SW 1271 (cell line): ENCODE data around the gene SMYD5.

Experiments
- DNase-seq, 2 experiments: peaks; one replicate each; lab custom pipeline; 2025; lab: John Stamatoyannopoulos, UW

SMYD5 gene

DNA sequence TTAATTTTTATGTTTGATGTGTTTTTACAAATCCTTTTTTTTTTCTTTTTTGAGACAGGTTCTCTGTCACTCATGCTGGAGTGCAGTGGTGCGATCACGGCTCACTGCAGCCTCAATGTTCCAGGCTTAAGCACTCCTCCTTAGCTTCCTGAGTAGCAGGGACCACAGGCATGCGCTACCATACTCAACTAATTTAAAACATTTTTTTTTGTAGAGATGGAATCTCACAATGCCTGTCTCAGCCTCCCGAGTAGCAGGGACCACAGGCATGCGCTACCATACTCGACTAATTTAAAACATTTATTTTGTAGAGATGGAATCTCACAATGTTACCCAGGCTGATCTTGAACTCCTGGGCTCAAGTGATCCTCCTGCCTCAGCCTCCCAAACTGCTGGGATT, 8.4 kb upstream of the SMYD5 start:
- DNase-seq, result no peak

DNA sequence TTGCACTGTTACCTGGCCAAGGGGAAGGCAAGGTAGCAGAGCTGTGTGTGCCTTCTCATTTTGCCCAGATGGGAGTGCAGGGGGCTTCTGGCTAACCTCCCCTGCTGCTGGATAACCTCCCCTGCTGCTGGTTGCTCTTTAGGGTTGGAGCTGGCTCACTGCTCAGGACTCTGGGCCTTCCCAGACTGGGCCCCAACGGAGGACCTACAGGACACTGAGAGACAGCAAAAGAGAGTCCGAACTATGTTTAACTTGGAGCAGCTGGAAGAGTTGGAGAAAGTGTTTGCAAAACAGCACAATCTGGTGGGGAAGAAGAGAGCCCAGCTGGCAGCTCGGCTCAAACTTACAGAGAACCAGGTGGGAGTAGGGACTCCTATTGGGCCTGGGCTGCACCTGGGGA, 5.8 kb upstream of the SMYD5 start:
- DNase-seq, result no peak

DNA sequence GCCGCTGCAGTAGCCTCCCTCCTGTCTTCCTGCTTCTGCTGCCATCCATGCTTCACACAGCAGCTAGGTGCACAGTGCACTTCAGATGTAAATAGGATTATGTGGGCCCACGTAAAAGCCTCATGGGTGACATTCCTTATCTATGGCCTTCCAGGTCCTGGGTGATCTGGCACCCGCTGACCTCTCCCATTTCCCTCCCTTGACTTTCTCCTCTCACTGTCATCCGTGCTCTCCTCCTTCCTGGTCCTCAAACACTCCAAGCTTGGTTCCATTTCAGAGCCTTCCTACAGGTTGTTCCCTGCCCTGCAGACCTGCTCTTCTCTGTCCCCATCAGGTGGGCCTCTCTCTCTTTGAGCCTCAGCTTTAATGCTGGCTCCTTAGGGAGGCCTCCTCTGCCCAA, 4.0 kb upstream of the SMYD5 start:
- no peak for DNase-seq

DNA sequence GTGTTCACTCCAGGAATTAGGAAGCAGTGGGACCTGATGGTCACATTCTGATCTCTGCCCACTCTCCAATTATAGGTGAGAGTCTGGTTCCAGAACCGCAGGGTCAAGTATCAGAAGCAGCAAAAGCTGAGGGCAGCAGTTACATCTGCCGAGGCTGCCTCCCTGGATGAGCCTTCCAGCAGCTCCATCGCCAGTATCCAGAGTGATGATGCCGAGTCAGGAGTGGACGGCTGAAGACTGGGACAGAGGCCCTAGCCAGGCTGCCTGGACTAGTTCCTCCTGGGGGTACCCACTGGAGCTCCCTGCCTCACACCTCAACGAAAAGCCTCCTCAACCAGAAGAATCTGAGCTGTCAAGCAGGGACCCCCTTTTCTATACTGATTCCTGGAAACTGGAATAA, 3.3 kb upstream of the SMYD5 start:
- no peak for DNase-seq

DNA sequence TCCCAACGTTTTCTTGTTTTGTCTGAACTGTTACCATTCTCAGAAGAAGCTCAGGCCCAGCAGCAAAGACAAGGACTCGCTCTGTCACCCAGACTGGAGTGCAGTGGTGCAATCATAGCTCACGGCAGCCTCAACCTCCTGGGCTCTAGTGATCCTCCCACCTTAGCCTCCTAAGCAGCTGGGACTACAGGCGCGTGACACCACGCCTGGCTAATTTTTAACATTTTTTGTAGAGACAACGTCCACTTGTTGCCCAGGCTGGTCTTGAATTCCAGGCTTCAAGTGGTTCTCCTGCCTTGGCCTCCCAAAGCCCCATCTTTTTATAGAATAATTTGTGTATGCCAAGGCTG, 2.0 kb upstream of the SMYD5 start:
- no peak for DNase-seq

DNA sequence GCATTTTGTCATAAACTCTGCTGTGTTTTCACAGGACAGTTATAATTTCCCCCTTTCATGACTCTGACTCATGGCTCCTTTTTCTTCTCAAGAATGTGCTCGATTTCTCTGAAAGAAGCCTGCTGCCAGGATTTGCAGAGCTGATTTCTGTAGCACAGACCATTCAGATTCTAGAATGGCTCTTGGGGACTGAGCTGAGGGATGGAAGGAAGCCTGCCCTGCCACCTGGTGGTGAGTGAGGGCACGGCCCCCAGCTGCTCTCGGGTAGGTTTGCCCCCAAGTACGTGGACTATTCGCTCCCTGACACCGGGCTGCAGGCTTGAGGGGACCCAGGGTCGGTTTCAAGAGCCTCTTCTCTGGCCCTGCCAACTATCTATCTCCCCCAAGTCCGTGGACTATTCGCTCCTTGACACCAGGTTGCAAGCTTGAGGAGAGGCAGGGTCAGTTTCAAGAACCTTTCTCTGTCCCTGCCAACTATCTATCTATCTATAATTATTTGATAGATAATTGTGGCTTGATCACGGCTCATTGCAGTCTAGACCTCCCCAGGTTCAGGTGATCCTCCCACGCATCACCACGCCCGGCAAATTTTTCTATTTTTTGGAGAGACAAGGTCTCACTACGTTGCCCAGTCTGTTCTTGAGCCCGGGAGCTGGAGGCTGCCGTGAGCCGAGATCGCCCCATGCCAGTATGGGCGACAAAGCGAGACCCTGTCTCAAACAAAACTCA, 1.4 kb upstream of the SMYD5 start:
- peak in 1 of 2 experiments; percentile 56 for DNase-seq

DNA sequence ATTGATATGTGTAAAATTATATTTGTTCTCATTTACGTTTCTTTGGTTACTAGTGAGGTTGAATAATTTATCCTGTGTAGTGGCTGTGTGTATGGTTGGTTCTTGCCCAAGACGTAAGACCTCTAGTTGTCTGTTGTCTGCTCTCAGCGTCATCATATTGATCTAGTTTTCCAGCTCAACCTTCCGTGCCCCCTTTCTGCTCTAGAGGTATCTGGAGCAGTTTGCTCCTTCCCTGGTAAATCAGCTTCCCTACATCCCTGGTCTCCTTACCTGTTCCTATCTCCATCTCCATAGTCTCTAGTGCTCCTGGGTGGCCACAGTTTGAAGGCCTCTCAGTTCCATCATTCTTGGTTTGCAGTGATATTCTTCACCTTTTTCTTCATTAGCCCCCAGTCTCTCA, 1.2 kb downstream of the SMYD5 start:
- no peak for DNase-seq

DNA sequence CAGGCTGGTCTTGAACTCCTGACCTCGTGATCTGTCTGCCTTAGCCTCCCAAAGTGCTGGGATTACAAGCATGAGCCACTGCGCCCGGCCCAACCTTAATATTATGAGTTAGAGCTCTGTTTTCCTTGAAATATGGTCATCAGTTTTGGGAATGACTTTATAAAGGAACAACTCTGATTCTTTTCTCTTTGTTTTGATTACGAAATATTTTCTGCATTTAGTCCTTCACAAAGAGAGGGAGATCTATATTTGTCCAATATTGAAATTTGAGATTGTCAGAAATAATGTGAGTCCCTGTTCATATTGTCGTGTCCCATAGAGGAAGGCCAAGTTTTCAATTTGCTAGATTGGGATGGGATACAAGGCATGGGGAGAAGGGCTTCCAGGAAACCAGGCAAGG, 3.1 kb downstream of the SMYD5 start:
- DNase-seq, result no peak

DNA sequence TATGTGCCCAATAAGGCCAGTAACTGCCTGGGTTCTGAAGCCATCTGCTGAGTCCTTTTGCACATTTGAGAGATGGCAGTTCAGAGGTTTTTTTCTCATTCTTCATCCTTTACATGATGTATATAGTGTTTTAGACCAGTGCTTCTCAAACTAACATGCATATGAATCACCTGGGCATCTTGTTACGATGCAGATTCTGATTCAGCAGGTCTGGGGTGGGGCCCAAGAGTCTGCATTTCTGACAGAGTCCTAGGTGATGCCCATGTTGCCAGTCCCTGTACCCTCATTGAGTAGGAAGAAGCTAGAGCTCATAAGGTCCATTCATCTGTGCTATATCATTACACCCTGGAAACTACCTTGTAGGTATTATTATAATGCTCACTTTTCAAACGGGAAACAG, 3.8 kb downstream of the SMYD5 start:
- no peak for DNase-seq

DNA sequence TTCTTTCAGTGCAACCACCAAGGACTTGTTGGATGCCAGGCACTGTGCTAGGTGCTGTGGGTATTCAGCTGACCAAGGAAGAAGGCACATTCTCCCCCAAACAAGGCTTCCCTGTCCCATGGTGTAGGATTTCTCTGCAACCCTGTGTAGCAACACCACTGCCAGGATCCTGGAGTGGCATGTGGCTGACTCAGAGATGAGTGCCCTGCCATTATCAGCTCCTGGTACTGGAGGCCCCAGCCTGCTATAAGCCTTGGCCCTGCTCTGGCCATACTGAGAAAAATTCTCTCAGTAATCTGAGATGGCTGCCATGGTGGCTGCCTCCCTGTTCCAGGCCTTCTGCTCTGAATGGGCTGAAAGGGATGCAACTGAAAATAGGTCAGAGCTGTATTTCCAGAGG, 4.3 kb downstream of the SMYD5 start:
- DNase-seq, result no peak

DNA sequence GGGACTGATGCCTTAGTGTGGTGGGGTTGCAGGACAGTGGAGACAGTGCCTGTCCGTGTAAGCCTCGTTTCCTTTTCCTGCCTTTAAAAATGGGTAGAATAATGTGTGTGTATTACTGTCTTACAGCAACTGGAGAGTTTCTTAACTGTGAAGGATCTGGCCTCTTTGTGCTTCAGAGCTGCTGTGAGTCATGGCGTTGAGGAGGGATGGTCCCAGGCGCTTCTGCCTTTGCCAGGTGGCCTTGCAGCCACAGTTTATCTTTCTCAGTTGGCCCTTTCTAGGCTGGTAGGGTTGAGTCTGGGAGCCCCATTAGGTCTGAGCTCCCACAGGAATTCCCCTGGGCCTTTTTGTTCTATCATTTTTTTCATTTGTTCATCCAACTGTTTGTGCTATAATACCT, 9.8 kb downstream of the SMYD5 start:
- no peak for DNase-seq

DNA sequence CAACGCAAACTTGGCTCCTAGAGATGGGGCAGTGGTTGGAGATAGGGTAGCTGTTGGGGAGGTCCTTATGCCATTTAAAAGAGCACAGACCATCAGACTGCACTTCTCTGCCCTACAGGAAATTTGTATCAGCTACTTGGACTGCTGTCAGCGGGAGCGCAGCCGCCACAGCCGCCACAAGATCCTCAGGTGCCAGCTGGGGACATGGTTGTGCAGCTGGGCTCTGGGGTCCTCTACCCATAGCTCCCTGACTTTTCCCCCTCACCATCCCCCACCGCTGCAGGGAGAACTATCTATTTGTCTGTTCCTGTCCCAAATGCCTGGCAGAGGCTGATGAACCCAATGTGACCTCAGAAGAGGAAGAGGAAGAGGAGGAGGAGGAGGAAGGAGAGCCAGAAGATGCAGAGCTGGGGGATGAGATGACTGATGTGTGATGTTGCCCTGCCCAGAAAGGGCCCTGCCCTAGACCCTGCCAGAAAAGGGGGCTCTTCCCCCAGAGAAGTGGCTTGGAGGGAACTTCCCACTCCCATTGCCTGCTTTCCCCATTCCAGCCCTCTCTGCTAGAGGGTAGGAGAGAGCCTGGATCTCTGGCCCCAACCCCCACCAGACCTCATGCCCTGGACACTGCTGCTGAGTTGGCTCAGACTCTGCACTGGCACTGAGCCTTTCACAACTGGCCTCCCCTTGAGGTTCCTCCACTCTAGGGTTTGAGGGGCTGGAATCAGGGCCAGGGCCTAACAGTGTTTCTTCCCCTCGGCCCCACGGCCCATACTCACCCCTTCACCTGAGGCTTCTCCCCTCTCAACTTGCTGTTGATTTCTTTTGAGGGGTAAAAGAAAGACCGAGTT, 11.7 kb downstream of the SMYD5 start:
- DNase-seq, result no peak

DNA sequence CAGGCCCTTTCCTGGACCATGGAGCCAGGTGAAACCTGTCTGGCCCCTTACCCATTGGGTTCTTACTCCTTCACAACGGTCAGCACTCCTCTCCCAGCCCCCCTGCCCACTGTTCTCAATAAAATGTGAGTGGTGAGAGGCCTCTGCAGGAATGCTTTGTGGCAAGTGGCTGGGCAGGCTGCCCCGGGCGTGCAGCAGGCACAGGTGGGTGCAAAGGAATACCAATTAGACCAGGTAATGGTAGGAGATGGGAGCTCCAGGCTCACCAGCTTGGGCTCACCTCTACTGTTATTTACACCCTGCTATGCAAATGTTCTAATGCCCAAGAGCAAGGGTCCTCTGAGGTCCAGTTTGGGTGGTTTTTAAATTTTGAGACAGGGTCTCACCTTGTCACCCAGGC, 13.0 kb downstream of the SMYD5 start:
- DNase-seq, result no peak

DNA sequence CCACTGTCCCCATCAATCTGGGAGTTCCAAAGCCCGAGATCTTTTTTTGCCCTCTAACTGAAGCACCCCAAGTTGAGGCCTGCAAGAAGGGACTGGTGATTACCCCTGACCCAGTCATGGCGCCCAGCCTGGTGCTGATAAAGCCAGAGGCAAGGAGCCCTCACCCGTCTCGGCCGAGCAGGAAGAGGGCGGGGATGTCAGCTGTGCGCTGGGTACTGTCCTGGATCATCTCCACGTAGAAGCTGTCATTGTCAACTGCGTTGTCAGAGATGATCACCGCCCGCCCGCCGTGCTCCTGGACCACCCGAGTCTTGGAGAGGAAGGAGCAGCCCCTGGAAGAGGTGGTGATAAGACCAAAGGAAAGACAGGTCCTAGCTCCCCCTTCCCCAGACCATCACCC, 14.6 kb downstream of the SMYD5 start:
- DNase-seq, result no peak

DNA sequence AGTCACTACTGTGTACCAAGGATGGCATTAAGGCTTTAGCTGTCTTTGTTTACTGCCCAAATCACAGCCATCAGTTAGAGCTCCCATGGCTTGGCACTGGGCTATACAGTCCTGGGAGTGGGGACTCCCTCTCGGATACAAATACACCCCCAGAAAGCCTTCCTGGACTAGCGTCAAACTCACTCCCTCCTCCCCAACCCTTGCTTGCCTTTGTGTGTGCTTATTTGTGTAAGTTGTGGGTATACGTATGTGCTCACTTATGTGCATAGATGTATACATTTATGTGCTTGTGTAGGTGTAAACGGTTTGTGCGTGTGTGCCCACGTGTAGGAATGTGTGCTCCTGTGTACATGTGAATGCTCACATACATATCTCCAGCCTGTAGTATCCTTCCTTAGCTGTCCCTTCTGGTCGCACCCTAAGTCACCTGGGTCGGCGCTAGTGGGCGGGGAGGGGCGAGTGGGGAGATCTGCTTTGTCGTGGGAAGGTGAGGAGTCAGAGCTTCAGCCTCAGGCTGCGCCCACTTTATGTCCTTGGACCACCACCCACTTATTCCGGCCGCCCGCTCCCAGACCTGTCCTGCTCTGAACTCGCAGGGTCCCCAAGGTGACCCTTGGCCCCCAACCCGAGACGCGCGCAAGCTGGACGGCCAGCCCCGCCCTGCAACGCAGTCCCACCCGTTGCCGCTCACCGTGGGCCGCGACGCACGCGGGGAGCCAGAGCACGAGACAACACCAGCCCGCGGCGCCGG, 18.5 kb downstream of the SMYD5 start:
- peak in 1 of 2 experiments; percentile 26 for DNase-seq

DNA sequence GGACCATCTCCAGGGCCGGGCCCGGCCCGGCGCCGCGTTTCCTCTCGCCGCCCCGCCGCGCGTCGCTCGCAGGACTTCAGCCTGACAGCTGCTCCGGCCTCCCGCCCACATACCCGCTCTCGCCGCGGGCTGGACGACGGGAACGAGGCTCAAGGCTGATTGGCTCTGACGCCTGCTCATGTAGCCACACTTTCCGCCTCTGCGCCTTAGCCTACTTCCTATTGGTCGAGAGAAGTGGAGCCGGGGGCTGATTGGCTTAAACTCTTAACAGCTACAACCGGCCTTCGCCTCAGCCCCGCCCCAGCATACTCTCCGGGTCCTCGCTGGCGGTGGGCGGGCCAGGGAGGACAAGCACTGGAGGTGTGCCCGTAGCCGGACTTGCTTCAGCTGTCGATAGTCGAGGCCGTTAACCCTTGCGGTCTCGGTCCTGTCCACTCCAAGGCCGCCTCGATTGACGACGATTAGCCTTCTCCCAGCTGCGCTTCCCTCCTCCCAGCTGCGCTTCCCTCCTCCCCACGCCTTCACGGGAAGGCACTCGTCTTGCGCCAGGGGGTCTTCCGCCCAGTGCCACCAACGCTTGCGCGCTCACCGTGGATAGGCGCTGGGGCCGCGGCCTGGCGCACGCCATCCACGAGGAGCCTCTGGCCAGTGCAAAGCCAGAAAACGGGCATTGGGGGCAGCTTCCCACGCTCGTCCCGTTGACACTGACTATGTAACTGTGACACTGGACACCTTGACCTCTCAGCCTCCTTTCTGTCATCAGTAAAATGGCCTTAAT, 19.3 kb downstream of the SMYD5 start, which contains the start of gene PRADC1:
PRADC1 (minus strand) TSS at position 86 of the 778 bp plus-strand sequence; CDS start at position 7, 79 bp downstream.
- DNase-seq, result peak; percentile 99

DNA sequence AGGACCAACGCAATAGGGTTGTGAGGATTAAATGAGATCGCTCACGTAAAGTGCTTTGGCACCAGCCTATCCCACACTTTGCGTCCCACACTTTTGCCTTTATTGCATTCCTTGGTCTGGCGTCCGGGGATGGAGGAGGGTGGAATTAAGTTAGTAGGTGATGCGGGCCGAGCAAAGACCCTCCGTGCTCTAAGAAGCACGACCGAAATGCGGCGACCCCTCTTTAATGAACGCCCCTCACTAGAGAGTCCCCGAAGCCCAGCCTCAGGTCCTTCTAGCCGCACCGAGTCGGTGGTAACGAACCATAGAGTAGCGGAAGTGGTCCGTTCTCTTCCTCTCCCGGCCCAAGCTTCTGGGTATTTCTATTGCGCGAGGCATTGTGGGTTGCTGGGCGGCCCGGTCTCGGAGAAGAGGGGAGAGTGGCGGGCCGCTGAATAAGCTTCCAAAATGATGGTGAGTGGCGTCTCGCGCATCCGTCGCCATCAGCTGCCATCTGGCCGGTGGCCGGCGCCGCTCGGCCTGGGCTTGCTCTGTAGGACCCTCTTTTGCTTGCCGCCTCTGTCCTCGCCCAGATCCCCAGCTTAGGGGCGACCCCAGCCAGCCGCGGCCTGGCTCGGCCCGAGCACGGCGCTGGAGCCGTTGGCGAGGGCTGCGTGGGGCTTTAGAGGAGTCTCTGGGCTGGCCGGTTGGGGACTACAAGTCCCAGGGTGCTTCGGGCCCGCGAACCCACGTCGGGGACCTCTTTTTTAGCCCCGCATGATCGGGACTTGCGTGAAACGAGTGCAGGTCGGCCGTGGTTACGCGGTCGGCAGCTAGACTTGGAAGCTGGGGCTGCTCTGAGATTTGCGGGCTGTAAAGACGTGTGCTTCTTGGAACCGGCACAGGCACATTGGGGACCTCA, 20.1 kb downstream of the SMYD5 start, which contains the start of gene CCT7:
CCT7 (plus strand) TSS at position 377 of the 901 bp plus-strand sequence; CDS start at position 448, 71 bp downstream.
- DNase-seq, result peak; percentile 79 to 91

DNA sequence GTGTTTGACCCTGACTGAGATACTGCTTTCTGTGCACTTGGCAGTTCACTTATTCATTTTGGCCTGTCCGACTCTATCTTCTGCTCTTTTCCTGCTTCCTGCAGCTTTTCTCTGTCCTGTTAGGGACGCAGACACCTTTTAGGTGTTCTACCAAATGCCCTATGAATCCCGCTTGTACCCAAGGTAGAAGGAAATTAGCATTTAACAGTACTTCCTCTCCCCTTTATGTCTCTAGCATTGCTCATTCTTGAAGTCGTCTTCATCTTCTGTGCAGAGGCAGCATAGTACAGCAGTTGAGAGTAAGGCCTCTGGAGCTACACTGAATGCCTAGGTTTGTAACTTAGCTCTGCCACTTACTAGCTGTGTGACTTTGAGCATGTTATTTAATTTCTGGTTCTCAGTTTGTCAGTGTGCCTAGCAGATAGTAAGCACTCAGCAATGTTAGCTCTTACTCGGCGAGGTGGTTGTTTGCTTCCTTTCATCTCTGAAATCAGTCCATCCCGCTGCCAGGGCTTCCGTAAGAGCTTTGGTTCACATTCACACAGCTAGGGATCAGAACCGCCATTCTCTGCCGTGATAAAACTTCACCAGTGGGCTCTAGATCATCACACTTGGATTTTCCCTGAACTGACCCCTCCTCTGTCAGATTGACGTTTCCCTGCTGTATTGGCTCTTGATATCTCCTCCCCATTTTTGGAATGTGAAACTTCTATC, 21.4 kb downstream of the SMYD5 start:
- DNase-seq, result no peak

DNA sequence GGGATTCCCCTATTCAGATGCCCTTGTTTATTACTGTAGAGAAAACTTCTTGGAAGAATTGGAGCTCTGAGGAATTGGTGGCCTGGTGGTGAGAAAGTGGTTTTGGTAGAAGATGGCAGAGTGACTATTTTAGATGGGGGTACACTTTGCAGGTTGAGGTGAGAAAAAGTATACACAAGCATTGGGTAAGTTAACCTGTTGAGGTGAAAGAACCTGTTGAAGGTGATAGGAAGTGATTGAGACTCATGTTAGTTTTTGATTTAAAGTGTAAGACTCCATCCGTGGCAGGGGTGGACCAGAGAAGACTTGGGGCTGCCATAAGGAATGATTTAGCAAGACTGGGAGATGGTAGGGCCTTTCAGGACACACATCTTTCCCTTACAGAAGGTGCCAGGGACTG, 23.1 kb downstream of the SMYD5 start:
- DNase-seq, result no peak

DNA sequence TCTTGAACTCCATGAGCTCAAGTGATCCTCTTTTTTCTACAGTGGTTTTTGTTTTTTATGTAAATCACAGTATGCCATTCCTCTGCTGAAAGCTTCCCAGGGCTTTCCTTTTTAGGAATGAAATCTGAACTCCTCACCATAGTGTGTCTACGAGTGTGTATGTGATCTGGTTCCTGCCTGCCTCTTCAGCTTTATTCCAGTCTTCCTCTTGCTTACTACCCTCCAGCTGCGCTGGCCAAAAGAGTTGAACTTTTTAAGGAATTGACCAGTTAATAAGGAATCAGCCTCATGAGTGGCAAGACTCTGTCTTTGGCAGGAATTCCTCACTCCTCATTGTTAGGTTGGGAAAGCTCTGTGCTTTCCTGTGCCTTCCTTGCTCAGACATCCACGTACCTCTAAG, 24.1 kb downstream of the SMYD5 start:
- DNase-seq, result no peak
